HT1080 (cell line): ENCODE measurements around the gene SOD3. TPM values are rescaled to one million over a fixed set of nuclear protein-coding genes. Genes with fewer than 3 reads are reported as not detected.

Experiments used
- DNase-seq: peaks from one replicate; pipeline ENCODE4 v3.0.0-alpha.2; 2015; ENCODE audit warnings: low read depth
- polyA plus RNA-seq, 2 experiments: library from polyadenylated mRNA; depleted of rRNA; stranded (reverse); fragments of >200 nt; gene quantifications; 2 replicates each; pipeline ENCODE4 v1.2.3, GENCODE V29; 2015
- total RNA-seq: library from RNA; depleted of rRNA; stranded (reverse); fragments of >200 nt; shearing (Covaris generic); gene quantifications from 2 replicates; pipeline ENCODE4 v1.2.3, GENCODE V29; 2014; rRNA removed

Gene SOD3
- total RNA-seq: 0.07 TPM in 1 of 2 replicates, not detected in the other
- 0.18 and 0.53 TPM in 2 replicates for polyA plus RNA-seq (2015; cell fraction: cytosol; rRNA removed)
- 0.45 TPM in 1 of 2 replicates, not detected in the other for polyA plus RNA-seq (2015; cell fraction: nucleus; rRNA removed)

- DNase-seq: peak; percentile 25
Measured at GRCh38 chr4:24794916-24795665, at the start of gene SOD3. Gene SOD3 (plus strand): TSS chr4:24795573. CDS start chr4:24799522, 3,949 bp downstream.

GRCh38 chr4:24747234-24747975 is 48.0 kb upstream of the SOD3 start:
- DNase-seq: no peak

GRCh38 chr4:24748023-24748422 is 47.4 kb upstream of the SOD3 start:
- DNase-seq: no peak

- peak; percentile 32 for DNase-seq
Measured at GRCh38 chr4:24748758-24749350, 46.5 kb upstream of the SOD3 start.

- DNase-seq: no peak
Measured at GRCh38 chr4:24750106-24750505, 45.3 kb upstream of the SOD3 start.

- DNase-seq: no peak
Measured at GRCh38 chr4:24751926-24752539, 43.3 kb upstream of the SOD3 start.

- DNase-seq: peak; percentile 82
Measured at GRCh38 chr4:24753519-24753918, 41.9 kb upstream of the SOD3 start.

- peak; percentile 28 for DNase-seq
Measured at GRCh38 chr4:24754571-24754970, 40.8 kb upstream of the SOD3 start.

GRCh38 chr4:24763631-24764297 is 31.6 kb upstream of the SOD3 start:
- DNase-seq: peak; percentile 61

GRCh38 chr4:24764345-24764744 is 31.0 kb upstream of the SOD3 start:
- DNase-seq: no peak

- DNase-seq: no peak
Measured at GRCh38 chr4:24765376-24765988, 29.9 kb upstream of the SOD3 start.

- no peak for DNase-seq
Measured at GRCh38 chr4:24768006-24768405, 27.4 kb upstream of the SOD3 start.

- DNase-seq: no peak
Measured at GRCh38 chr4:24768604-24769003, 26.8 kb upstream of the SOD3 start.

- DNase-seq: peak; percentile 43
Measured at GRCh38 chr4:24769571-24769970, 25.8 kb upstream of the SOD3 start.

- DNase-seq: peak; percentile 99
Measured at GRCh38 chr4:24770032-24770584, 25.3 kb upstream of the SOD3 start.

- DNase-seq: no peak
Measured at GRCh38 chr4:24770667-24771066, 24.7 kb upstream of the SOD3 start.

GRCh38 chr4:24771241-24771640 is 24.1 kb upstream of the SOD3 start:
- no peak for DNase-seq

- DNase-seq: no peak
Measured at GRCh38 chr4:24772061-24772705, 23.2 kb upstream of the SOD3 start.

- no peak for DNase-seq
Measured at GRCh38 chr4:24772952-24773351, 22.4 kb upstream of the SOD3 start.

- DNase-seq: no peak
Measured at GRCh38 chr4:24774452-24774851, 20.9 kb upstream of the SOD3 start.
